Pons (tissue), 1 donor: ENCODE measurements around the gene ZNF280A.
"Not testable (repeated sequence)": the region's sequence is repeated elsewhere in the genome, so short reads cannot be mapped to it uniquely, and the experiment has no call there.

Experiments
- DNase-seq: peaks from one replicate; pipeline ENCODE4 v3.0.0-alpha.2; 2016; ENCODE audit warnings: low spot score

Gene ZNF280A

GRCh38 chr22:22513619-22514018 lies 6.5 kb downstream of the ZNF280A start:
- DNase-seq: no peak

- no peak for DNase-seq
Measured at GRCh38 chr22:22512951-22513350, 7.1 kb downstream of the ZNF280A start.

- not testable (repeated sequence) for DNase-seq
Measured at GRCh38 chr22:22510833-22511232, 9.2 kb downstream of the ZNF280A start.

GRCh38 chr22:22509912-22510311 lies 10.2 kb downstream of the ZNF280A start:
- DNase-seq: not testable (repeated sequence)

- peak; percentile 58 for DNase-seq
Measured at GRCh38 chr22:22508274-22509176, 11.5 kb downstream of the ZNF280A start, which contains the start of gene ZNF280B. Gene ZNF280B, minus strand, starts transcription at chr22:22508742. Its CDS starts 19,344 bp downstream, at chr22:22489398.

- peak; percentile 4 for DNase-seq
Measured at GRCh38 chr22:22507743-22508273, 12.3 kb downstream of the ZNF280A start.

- DNase-seq: no peak
Measured at GRCh38 chr22:22506736-22507135, 13.3 kb downstream of the ZNF280A start.

- no peak for DNase-seq
Measured at GRCh38 chr22:22498267-22498666, 21.8 kb downstream of the ZNF280A start.

GRCh38 chr22:22491589-22491988 lies 28.5 kb downstream of the ZNF280A start:
- not testable (repeated sequence) for DNase-seq

- no peak for DNase-seq
Measured at GRCh38 chr22:22488736-22489135, 31.3 kb downstream of the ZNF280A start.

GRCh38 chr22:22487869-22488597 lies 32.0 kb downstream of the ZNF280A start:
- DNase-seq: no peak

GRCh38 chr22:22487059-22487458 lies 33.0 kb downstream of the ZNF280A start:
- no peak for DNase-seq

- no peak for DNase-seq
Measured at GRCh38 chr22:22486132-22486899, 33.8 kb downstream of the ZNF280A start.

GRCh38 chr22:22485524-22485923 lies 34.5 kb downstream of the ZNF280A start:
- DNase-seq: no peak

- no peak for DNase-seq
Measured at GRCh38 chr22:22484023-22484422, 36.0 kb downstream of the ZNF280A start.

GRCh38 chr22:22480940-22481339 lies 39.1 kb downstream of the ZNF280A start:
- DNase-seq: no peak

- DNase-seq: no peak
Measured at GRCh38 chr22:22479999-22480532, 40.0 kb downstream of the ZNF280A start.

- DNase-seq: no peak
Measured at GRCh38 chr22:22479116-22479515, 41.0 kb downstream of the ZNF280A start.

- no peak for DNase-seq
Measured at GRCh38 chr22:22478470-22478869, 41.6 kb downstream of the ZNF280A start.

GRCh38 chr22:22474733-22475132 lies 45.3 kb downstream of the ZNF280A start:
- DNase-seq: no peak

- DNase-seq: not testable (repeated sequence)
Measured at GRCh38 chr22:22471104-22471503, 49.0 kb downstream of the ZNF280A start.

GRCh38 chr22:22469527-22469926 lies 50.5 kb downstream of the ZNF280A start:
- DNase-seq: no peak
